Smooth muscle cell (in vitro differentiated cells): ENCODE results near the gene TLL2. TPM values are rescaled to one million over a fixed set of nuclear protein-coding genes. Genes with fewer than 3 reads are reported as not detected.

Experiments used
- DNase-seq: peaks from one replicate; lab custom pipeline; 2025; ENCODE audit not compliant: unreplicated experiment; lab: John Stamatoyannopoulos, UW
- H2AFZ ChIP-seq: fragments of 200-600 bp; sonication (generic); 2 replicates; pipeline ENCODE4 v1.6.0; 2016; ENCODE audit warnings: antibody characterized with exemption, low read depth, mild to moderate bottlenecking
- H3F3A ChIP-seq: fragments of 200-600 bp; sonication (generic); 2 replicates; pipeline ENCODE4 v1.6.0; 2017; ENCODE audit warnings: antibody characterized with exemption, low read depth
- H3K27ac ChIP-seq: fragments of 200-600 bp; sonication (generic); 2 replicates; pipeline ENCODE4 v1.5.1; 2016; ENCODE audit warnings: low read depth, mild to moderate bottlenecking
- H3K27me3 ChIP-seq: fragments of 200-600 bp; sonication (generic); 2 replicates; pipeline ENCODE4 v1.6.1; 2016; ENCODE audit warnings: low read depth, mild to moderate bottlenecking
- H3K36me3 ChIP-seq: fragments of 200-600 bp; sonication (generic); 2 replicates; pipeline ENCODE4 v1.5.1; 2016; ENCODE audit warnings: low read depth
- H3K4me1 ChIP-seq: fragments of 200-600 bp; sonication (generic); 2 replicates; pipeline ENCODE4 v1.5.1; 2016; ENCODE audit warnings: low read depth
- H3K4me2 ChIP-seq: fragments of 200-600 bp; sonication (generic); 2 replicates; pipeline ENCODE4 v1.6.0; 2016; ENCODE audit warnings: mild to moderate bottlenecking
- H3K4me3 ChIP-seq: fragments of 200-600 bp; sonication (generic); 2 replicates; pipeline ENCODE4 v1.5.1; 2016; ENCODE audit warnings: mild to moderate bottlenecking
- H3K79me2 ChIP-seq: fragments of 200-600 bp; sonication (generic); 2 replicates; pipeline ENCODE4 v1.6.0; 2016; ENCODE audit warnings: low read depth, mild to moderate bottlenecking
- H3K9ac ChIP-seq: fragments of 200-600 bp; sonication (generic); 2 replicates; pipeline ENCODE4 v1.6.0; 2016; ENCODE audit warnings: low read depth
- H3K9me3 ChIP-seq: fragments of 200-600 bp; sonication (generic); replicated peaks from 2 replicates; pipeline ENCODE4 v1.5.1; 2016; ENCODE audit warnings: low read depth
- H4K20me1 ChIP-seq: fragments of 200-600 bp; sonication (generic); 2 replicates; pipeline ENCODE4 v1.6.0; 2016; ENCODE audit warnings: low read depth
- CTCF ChIP-seq: fragments of 200-600 bp; sonication (generic); IDR thresholded peaks from 2 replicates; pipeline ENCODE4 v1.5.1; 2017; ENCODE audit warnings: borderline replicate concordance, mild to moderate bottlenecking, antibody characterized with exemption; ENCODE audit not compliant: insufficient read depth, poor library complexity, severe bottlenecking
- WGBS: methylation state at CpG from one replicate; pipeline ENCODE4 v1.1.7; 2016; ENCODE audit warnings: low lambda C conversion rate; 5-methylcytosine and 5-hydroxymethylcytosine counted together
- polyA plus RNA-seq: library from polyadenylated mRNA; unstranded; fragments of >200 nt; fragmentation: Nextera tagmentation; extraction: Ambion mirVana; gene quantifications from 2 replicates; pipeline ENCODE4 v1.2.1, GENCODE V29; 2016
- total RNA-seq: library from RNA; depleted of rRNA; stranded (reverse); fragments of >200 nt; gene quantifications from 2 replicates; pipeline ENCODE4 v1.2.3, GENCODE V29; 2014

Gene TLL2
- total and polyA plus RNA-seq, 2 experiments from 2014 or later: 0.18 TPM; not detected in 1

GRCh38 chr10:96500519-96500918, 13.2 kb downstream of the TLL2 start:
- WGBS: 87% methylated on average over 6 of the region's 7 CpGs
- no peak for TF ChIP-seq CTCF

GRCh38 chr10:96500050-96500449, 13.7 kb downstream of the TLL2 start:
- TF ChIP-seq CTCF: no peak
- no peak overlapping the region for H3K27ac ChIP-seq
- no peak for DNase-seq
- H3K27me3 ChIP-seq: no peaks in the 10 kb centered on the region
- WGBS: 93% methylated on average over 3 of the region's 3 CpGs
- no peak overlapping the region for H2AFZ ChIP-seq
- no peak overlapping the region for H3K4me3 ChIP-seq
- no peak overlapping the region for H3K4me2 ChIP-seq
- H3K9ac ChIP-seq: no peak overlapping the region
- H3K9me3 ChIP-seq: no peaks in the 10 kb centered on the region
- no peaks in the 10 kb centered on the region for H4K20me1 ChIP-seq
- no peaks in the 10 kb centered on the region for H3K36me3 ChIP-seq
- no peaks in the 10 kb centered on the region for H3K4me1 ChIP-seq
- no peaks in the 10 kb centered on the region for H3F3A ChIP-seq
- H3K79me2 ChIP-seq: no peaks in the 10 kb centered on the region

More at GRCh38 chr10:96500519-96500918, 13.2 kb downstream of the TLL2 start:
- H2AFZ ChIP-seq: no peak overlapping the region
- no peaks in the 10 kb centered on the region for H3K36me3 ChIP-seq
- H3K9me3 ChIP-seq: no peaks in the 10 kb centered on the region
- no peak overlapping the region for H3K9ac ChIP-seq
- no peak for DNase-seq
- H3K79me2 ChIP-seq: no peaks in the 10 kb centered on the region
- no peak overlapping the region for H3K4me2 ChIP-seq
- no peaks in the 10 kb centered on the region for H3K4me1 ChIP-seq
- no peaks in the 10 kb centered on the region for H3F3A ChIP-seq
- no peak overlapping the region for H3K27ac ChIP-seq
- H4K20me1 ChIP-seq: no peaks in the 10 kb centered on the region
- H3K27me3 ChIP-seq: no peaks in the 10 kb centered on the region
- H3K4me3 ChIP-seq: no peak overlapping the region

GRCh38 chr10:96497391-96497790, 16.3 kb downstream of the TLL2 start:
- Histone ChIP-seq H3K79me2 (no peaks in the 10 kb centered on the region), H4K20me1 (no peaks in the 10 kb centered on the region), H2AFZ (no peak overlapping the region), H3K4me1 (no peaks in the 10 kb centered on the region), H3K27me3 (no peaks in the 10 kb centered on the region), H3K9me3 (no peaks in the 10 kb centered on the region), H3K36me3 (no peaks in the 10 kb centered on the region), H3K9ac (no peak overlapping the region), H3K4me2 (no peak overlapping the region), H3K27ac (no peak overlapping the region), H3F3A (no peaks in the 10 kb centered on the region), H3K4me3 (no peak overlapping the region)
- TF ChIP-seq CTCF: no peak
- DNase-seq: no peak
- 79% methylated on average over 5 of the region's 5 CpGs for WGBS

DNA sequence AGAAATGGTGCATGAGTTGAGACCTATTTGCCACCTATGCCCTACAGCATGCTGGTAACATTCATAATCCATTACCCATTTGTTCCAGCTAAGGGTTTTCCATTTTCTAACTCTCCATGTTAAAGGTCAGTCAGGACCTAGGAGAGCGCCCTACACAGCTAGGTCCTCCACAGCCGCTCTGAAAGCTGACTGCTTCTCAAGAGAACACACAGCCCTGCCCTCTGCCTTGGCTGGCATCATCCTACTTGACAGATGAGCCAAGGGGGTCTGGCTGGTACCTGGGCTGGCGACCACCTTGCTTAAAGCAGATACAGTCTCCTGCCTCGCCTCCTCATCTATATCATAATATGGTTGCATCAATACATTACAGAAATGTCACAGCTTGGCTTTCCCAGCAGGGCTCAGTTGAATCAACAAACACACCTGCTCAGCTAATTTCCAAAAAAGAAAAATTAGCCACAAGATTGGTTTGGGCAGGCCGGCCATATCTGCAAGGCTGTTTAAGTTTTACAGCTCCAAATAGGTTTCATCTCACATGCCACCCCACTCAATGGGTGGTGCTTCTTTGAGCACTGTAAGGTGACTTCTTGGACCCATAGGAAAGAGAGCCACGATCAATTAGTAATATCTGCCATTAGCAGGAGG, 17.3 kb downstream of the TLL2 start:
- no peak overlapping the region for H3K4me3 ChIP-seq
- 69% methylated on average over 6 of the region's 6 CpGs for WGBS
- H3K27me3 ChIP-seq: no peaks in the 10 kb centered on the region
- H3K27ac ChIP-seq: no peak overlapping the region
- H2AFZ ChIP-seq: no peak overlapping the region
- no peaks in the 10 kb centered on the region for H3K4me1 ChIP-seq
- no peak for DNase-seq
- no peaks in the 10 kb centered on the region for H3F3A ChIP-seq
- H3K79me2 ChIP-seq: no peaks in the 10 kb centered on the region
- H3K4me2 ChIP-seq: no peak overlapping the region
- no peaks in the 10 kb centered on the region for H3K36me3 ChIP-seq
- no peak overlapping the region for H3K9ac ChIP-seq
- H3K9me3 ChIP-seq: no peaks in the 10 kb centered on the region
- no peaks in the 10 kb centered on the region for H4K20me1 ChIP-seq
- no peak for TF ChIP-seq CTCF
